Posterior cingulate gyrus (tissue), 11 donors: ENCODE data around the gene ADIG.

Experiments
- DNase-seq, 10 donors: peaks; one replicate each; pipeline versions ENCODE4 v3.0.0 to v3.0.0-alpha.2; 2020 to 2021; ENCODE audit warnings: mixed read lengths in 3 of 10
- intact Hi-C: fragments of 100-400 bp; cut with DNase I; formaldehyde crosslinking; loops from one replicate; pipeline ENCODE4 v1.15.1; 2023

Gene ADIG

DNA sequence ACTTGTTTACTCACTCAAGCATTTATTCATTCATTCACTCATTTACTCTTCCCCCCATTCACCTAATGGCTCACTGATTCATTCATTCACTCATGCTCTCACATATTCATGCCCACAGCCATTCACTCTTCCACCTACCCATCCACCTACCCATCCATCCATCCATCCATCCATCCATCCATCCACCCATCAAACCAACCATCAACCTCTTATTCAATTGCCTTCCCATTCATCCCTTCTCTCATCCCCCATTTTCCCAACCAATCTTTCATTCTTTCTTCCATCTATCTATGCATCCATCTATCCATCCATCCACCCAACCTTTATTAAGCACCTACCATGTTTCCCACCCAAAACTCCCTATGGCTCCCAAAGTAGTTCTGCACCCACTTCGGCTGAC, 19.1 kb downstream of the ADIG start:
- no peak for DNase-seq
- intact Hi-C loops, result no loop called here

DNA sequence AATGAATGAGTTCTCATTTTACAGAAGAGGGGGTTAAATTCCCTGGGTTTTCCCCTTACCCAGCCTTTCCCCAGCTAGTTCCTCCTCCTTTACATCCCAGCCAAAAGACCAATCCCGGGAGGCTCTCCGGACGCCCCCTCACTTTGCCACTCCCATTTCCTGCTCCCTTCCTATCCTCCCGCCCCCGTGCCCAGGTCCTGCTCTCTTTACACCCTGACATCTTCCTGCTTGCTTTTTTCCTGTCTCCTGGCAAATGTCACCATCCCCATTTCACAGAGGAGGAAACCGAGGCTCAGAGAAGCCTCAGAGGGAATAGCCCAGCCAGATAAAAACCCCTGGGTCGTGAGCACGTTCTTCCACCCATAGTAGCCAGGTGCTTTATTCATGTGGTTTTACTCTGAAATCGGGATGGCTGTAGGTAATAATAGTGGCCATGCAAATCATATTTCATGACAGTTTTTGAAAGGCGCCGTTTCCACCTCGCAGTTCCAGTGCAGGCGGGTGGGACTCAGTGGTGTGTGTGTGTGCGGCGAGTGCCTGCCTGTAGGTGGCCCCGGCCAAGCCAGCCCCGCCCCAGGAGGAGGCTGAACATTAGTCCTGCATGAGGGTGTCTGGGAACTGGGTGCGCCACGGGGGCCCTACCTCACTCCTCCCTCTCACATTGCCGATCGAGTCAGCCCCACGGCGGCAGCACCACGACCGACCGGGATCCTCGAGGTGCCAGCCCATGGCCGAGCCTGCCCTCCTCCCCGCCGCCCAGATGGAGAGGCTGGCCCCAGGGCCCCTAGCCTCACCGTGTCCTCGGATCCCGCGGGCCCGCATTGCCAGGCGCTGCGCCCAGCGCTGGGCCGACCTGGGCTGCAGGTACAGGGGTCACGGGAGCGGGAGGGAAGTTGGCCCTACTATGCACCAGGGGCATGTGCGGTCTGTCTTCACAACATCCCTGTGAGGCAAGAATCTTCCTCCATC, 20.5 kb downstream of the ADIG start, which contains the start of gene ARHGAP40:
ARHGAP40 (plus strand) TSS at position 594 of the 969 bp plus-strand sequence.
- DNase-seq, result no peak

DNA sequence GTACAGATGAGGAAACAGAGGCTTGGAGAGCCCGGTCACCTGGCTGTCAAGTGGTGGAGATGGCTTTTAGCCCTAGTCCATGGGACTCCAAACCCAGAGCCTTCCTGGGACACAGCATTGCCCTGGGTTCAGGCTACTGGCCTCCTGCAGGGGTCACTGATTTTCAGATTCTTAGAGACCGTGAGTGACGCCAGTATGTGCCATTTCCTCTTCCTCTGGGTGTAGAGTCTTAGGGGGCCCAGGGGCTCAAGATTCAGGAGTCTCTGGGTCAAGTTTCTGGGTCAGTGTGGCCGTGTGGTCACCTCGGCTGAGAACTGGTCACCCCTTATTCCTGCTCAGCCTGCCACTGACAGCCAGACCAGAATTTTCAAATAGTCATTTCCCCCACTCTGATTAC, 21.2 kb downstream of the ADIG start:
- intact Hi-C loops, result no loop called here
- DNase-seq, result no peak

More for the DNA sequence above, 20.5 kb downstream of the ADIG start, which contains the start of gene ARHGAP40:
- intact Hi-C loops, result no loop called here

DNA sequence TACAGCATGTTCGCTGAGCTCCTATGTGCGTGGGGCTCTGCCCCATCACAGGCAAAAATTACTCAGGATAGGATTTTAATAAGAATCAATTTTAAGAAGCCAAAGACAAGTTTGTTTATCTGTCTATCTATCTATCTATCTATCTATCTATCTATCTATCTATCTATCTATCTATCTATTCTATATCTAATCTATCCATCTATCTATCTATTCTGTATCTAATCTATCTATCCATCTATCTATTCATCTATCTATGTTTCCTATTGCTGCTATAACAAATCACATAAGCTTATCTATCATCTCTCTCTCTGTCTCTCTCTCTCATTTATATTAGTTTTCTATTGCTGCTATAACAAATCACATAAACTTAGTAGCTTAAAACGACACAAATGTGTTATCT, 22.3 kb downstream of the ADIG start:
- intact Hi-C loops, result no loop called here
- no peak for DNase-seq

DNA sequence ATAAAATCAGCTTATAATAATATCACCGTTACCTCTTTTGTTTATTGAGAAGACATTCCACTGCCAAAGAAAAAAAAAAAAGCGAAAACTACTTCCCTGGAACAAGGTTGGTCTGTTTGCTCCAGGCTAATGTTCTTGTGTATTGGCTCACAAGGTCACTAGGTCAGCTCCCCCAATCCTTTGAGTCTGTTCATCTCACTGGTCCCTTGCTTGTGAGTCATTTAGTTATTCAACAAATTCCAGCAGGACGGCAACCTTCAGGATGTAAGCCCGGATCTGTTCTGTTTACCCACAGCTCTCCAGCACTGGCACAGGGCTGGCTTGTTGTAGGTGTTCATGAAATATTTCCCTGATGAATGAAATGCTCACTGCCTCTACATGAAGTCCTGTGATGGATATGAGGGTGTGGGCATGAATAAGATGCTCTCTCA, 23.9 kb downstream of the ADIG start:
- no peak for DNase-seq
- intact Hi-C loops, result no loop called here

DNA sequence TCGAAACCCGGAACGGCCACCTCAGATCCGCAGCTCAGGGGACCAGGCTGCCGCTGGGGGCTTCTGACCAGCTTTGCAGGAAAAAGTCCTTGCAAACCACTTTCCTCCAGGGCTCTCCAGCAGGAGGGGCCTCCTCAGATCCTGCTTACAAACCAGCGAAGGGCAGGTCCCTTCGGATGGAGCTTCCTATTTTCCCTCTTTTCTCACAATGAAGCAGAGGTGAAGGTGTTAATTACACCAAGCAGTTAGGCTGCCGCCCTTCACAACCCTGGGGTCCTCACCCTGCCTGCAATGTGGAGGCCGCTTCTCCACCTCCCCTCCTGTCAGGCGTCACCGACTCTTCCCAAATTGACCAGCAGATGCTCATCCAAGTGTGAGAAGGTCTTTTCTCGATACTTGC, 26.4 kb downstream of the ADIG start:
- intact Hi-C loops, result no loop called here
- no peak for DNase-seq

DNA sequence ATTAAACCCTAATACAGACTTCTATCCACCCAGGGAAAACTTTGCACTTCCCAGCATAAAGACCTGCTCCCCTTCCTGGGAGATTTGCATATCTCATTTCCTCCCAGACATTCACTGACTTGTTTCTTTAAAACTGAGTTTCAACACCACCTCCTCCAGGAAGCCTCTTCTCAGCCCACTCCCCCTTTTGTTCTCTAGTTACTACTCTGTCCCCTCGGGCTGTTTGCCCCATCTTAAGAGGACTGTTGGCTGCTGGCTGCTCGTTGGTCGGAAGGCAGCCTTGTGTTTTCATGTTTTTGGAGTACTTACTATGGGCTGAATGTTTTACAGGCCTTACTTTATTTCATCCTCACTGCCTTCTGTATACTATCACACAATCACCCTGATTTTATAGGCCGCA, 27.2 kb downstream of the ADIG start:
- no peak for DNase-seq
- intact Hi-C loops, result no loop called here

DNA sequence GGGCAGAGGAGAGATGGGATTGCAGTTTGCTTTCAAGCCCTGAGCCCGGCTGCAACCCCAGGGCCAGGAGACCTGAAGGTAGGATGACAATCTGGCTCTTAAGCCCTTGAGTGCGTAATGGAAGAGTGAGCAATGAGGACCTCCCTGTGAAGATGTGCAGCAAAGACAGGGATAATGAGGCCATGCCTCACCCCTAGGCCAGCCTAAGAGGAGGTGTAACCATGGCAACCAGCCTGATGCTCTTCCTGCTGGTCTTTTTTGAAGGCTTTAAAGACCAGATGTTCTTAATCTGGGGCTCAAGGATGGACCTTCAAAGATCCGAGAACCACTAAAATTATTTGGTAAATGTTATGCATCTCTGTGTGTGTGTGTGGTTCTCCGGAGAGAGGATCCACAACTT, 28.8 kb downstream of the ADIG start:
- DNase-seq, result no peak
- intact Hi-C loops, result no loop called here

DNA sequence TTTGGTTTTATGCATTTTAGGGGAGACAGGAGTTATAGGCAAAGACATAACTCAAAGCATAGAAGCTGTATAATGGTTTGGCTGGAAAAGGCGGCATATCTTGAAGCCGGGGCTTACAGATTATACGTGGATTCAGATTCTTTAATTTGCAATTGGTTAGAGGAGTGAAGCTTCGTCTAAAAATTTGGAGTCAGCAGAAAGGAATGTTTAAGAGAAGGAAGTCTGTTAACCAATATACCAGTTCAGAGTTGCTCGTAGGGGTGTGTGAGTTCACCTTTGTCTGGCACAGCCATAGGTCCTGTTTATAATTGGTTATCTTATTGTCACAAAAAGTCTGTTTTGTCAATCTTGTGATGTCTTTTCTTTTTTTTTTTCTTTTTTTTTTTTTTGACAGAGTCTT, 29.5 kb downstream of the ADIG start:
- intact Hi-C loops, result no loop called here
- no peak for DNase-seq

DNA sequence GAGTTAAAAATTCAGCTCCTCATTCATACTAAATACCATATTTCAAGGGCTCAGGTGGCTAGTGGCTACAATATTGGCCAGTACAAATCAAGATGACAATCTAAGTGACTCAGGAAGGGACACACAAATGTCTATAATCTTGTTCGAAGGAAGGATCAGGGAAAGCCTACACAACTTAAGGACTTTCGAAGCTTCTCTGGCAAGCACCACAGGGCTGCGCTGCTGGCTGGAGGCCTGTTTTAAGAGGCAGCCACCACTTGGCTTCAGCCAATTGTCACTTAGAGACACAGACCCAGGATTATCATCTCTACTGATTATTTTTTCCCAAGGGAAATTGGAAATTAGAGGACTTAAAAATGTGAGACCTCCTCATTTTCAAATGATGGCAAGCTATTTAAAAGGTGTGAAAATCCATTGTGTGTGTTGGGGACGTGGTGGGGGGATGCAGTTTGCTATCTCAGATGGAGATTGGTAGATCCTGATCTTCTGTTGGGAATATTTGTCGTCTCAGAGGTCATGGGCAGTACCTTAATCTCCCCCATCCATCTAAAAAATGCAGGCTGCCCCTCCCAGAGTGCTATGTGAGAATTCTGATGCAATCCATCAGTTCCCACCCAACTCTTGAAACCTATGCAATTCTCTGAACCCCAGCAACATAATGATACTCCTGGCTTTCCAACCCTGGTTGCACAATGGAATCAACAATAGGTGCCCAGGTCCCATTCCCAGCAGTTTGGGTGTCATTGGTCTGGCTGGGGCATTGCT, 31.9 kb downstream of the ADIG start:
- intact Hi-C loops, result no loop called here
- no peak for DNase-seq

DNA sequence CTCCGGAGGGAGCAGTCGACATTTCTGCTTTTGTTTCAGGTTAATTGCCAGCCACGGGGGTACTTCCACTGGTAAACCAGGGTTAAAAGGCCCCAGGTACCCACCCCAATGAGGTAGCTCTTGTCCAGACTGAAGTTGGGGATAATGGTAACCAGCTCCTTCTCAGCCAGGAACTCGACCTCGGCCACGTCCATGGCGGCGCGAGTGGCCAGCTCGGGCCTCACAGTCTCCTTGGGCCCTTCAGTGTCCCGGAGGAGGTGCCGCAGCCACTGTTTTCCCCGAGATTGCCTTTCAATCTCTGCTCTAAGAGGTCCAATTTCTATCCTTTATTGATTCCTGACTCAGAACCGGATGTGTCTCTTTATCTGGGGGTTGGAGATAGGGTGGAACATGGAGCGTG, 34.3 kb downstream of the ADIG start:
- intact Hi-C loops, result no loop called here

DNA sequence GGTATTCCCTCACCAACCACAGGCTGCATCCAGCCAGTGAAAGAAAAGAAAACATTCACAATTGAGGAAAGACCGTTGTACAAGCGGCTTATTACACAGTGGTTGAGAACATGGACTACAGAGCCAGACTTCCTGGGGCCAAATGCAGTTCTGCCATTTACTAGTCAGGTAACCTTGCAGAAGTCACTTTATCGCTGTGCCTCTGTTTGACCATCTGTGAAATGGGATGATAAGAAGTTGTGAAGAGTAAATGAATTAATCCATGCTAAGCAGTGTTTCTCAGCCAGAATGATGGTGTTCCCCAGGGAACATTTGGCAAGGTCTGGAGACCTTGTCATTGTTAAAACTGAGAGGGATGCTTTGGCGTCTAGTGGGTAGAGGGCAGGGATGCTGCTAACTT, 35.5 kb downstream of the ADIG start:
- no peak for DNase-seq
- intact Hi-C loops, result no loop called here

More for the DNA sequence above, 34.3 kb downstream of the ADIG start:
- no peak for DNase-seq

DNA sequence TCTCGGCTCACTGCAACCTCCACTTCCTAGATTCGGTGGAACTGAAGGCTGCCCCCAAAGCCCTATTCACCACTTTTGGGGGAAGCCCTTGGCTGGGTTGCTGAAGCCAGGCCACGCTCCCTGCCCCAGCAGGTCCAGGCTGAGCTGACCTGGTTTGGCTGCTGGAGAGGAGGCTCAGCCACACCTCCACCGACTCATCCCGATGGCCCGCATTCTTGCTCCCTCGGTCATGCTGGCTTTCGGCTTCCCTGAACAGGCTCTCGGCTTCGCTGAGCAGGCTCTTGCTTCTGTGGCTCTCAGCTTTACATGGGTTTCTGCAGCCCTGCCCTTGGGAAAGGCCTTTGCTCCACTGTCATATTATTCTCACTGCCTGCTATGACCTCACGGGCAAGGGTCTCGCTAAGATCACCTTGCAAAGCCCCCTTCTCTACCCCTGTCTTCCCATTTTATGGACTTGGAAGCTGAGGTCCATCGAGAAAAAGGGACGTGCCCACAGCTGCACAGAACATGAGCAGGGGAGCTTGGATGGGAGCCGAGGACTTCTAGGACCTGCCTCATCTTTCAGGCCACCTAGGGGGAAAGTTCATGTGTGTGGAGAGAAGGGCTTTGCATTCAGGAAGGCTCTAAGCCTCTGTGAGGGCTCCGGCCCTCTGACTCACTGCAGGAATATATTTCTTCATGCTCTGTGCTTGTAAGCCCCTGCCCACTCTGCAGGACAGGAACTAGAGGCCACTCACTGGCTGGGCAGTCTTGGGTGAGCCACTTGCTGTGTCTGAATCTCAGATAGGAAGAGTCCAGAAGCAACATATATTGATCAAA, 36.2 kb downstream of the ADIG start:
- peak in 1 of 10 donors; percentile 72 for DNase-seq
- intact Hi-C loops, result no loop called here

DNA sequence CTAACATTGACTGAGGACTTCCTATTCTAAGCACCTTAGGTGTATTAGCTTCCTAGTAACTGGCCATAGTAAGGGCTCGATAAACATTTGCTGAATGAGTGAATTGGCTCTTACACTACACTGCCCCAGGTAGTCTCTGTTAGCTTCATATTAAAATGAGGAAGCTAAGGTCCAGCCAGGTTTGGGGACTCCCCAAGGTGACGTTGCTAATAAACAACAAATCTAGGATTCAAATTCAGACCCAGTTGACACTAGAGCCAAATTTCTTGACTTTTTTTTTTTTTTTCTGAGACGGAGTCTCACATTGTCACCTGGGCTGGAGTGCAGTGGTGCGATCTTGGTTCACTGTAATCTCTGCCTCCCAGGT, 36.8 kb downstream of the ADIG start:
- intact Hi-C loops, result no loop called here

DNA sequence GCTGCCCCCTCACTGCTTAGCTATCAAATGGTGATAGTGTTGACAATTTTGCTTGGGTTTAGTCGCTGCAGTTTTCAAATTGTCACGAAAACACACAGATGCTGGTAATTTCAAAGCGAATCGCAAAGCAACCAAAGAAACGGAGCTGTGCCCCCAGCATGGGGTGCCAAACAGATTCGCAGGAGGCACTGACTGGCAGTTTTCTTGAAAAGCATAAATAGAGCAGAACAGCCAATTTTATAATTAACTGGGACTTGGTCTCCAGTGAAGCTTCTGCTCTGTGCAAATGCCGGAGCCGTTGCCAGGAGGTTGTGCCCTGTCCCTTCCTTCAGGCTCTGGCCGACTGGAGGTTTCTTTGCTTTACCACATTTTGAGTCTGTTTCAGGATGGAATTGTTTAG, 39.4 kb downstream of the ADIG start:
- no peak for DNase-seq

More for the DNA sequence above, 36.8 kb downstream of the ADIG start:
- no peak for DNase-seq

DNA sequence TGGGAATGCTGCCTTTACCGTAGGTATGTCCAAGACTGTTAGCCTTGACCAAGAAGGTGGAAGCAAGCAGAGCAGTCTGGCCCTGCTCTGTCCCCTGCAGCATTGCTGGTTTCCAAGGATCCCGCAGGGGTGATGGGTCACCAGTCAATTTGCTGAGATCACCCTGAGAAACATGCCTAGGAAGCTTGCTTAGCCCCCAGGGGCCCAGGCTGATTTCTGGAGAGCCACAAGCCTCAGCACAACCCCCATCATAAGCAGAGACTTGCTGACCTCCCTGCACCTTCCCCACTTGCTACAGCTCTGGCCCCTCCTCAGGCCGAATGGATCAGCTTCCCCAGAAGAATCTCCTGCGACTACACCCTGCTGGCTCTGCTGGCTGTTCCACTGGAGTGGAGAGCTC, 42.1 kb downstream of the ADIG start:
- intact Hi-C loops, result no loop called here
- no peak for DNase-seq

More for the DNA sequence above, 39.4 kb downstream of the ADIG start:
- intact Hi-C loops, result no loop called here

DNA sequence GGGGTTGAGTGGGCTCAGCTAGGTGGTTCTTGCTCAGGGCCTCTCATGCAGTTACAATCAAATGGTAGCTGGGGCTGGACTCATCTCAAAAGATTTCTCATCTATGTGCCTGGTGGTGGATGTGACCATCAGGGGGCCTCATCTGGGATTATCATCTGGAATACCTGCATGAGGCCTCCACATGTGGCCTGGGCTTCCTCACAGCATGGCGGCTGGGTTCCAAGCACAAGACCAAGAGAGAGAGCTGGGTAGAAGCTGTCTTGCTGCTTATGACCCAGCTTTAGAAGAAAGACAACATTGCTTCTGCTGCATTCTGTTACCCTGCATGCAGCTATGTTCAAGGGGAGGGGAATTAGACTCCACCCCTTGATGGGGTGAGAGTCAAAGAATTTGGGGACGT, 43.1 kb downstream of the ADIG start:
- DNase-seq, result no peak
- intact Hi-C loops, result no loop called here

DNA sequence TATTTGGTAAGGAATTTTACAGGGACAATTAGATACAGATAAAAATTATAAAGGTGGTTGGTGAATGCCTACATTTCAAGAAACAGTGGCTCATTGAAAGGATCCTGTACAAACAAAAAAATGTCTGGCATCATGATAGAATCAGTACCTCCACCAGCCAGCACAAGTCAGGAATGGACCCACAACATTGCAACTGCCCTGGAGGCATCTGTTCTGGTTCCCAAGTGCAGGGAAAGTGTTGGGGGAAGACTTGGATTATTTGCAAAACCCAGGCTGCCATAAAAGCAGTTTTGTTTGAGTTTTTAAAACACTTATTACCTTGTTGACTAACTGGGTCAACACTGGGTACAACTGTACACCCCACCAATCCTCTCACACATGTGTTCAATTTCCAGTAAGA, 44.9 kb downstream of the ADIG start:
- intact Hi-C loops, result no loop called here
- DNase-seq, result no peak

DNA sequence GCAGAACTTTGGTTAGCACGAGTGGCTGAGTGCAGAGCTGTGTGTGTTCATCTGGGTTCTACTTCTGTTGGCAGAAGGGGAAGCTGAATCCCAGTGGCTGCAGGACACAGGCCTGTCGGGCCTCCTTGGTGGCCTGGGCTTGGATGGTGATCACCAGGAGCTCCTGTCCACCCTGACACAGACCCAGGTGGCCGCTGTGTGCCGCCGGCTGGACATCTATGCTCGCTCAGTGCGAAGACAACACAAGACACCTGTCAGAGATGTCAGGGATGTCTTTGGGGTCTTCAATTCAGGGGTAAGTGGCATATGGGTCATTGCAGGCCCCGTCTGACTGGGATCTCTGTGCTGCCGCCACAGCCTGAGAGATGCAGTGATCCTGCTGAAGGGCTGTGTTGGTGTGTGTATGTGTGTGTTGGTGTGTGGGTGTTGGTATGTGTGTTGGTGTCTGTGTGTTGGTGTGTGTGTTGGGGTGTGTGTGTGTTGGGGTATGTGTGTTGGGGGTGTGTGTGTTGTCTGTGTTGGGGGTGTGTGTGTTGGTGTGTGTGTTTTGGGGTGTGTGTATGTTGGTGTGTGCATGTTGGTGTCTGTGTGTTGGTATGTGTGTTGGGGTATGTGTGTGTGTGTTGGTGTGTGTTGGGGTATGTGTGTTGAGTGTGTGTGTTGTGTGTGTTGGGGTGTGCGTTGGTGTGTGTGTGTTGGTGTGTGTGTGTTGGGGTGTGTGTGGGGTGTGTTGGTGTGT, 46.1 kb downstream of the ADIG start:
- intact Hi-C loops, result no loop called here
- DNase-seq, result no peak
